ENCODE data around the gene JAG1. TPM values are rescaled to one million over a fixed set of nuclear protein-coding genes. Genes with fewer than 3 reads are reported as not detected.

JAG1 gene
- total RNA-seq, 1 experiment from 2014 or later: 9.9 TPM

Other genes starting within 250 kb of the JAG1 start
- gene MKKS, start 239.8 kb downstream of the JAG1 start, total RNA-seq (2014; rRNA removed; shearing (Covaris generic)): 7.5 and 14.1 TPM in 2 replicates
- gene SLX4IP, start 238.7 kb downstream of the JAG1 start, total RNA-seq (2014; rRNA removed; shearing (Covaris generic)): 4.7 and 5.2 TPM in 2 replicates

All from H4 (cell line).